MCF 10A (cell line): ENCODE data around the gene ABCD4. TPM values are rescaled to one million over a fixed set of nuclear protein-coding genes. Genes with fewer than 3 reads are reported as not detected.

Source experiments
- BruUV-seq: library from RNA; stranded (reverse); fragments of 400-500 nt; replicated peaks from 2 replicates; lab custom pipeline; 2021; lab: Mats Ljungman, UMichigan
- CTCF ChIA-PET: fragments of 300-600 bp; sonication (Branson Sonifier 250); formaldehyde crosslinking; extraction: SDS; loops from one replicate; lab custom pipeline; 2021; ENCODE audit warnings: antibody characterized with exemption, inconsistent platforms; lab: Yijun Ruan, JAX
- POLR2A ChIA-PET: fragments of 300-600, 350-650 bp; sonication (Branson Sonifier 250); formaldehyde crosslinking; extraction: SDS; loops from one replicate; lab custom pipeline; 2020; ENCODE audit warnings: antibody characterized with exemption, inconsistent platforms; lab: Yijun Ruan, JAX
- DNase-seq: peaks from one replicate; pipeline ENCODE4 v3.0.0-alpha.2; 2018; ENCODE audit not compliant: unreplicated experiment
- H3K27ac Mint-ChIP-seq: one replicate; pipeline ENCODE4 v1.8.0; 2022; ENCODE audit warnings: mild to moderate bottlenecking, low read depth, mixed read lengths; ENCODE audit not compliant: unreplicated experiment
- H3K27me3 Mint-ChIP-seq: one replicate; pipeline ENCODE4 v1.8.0; 2022; ENCODE audit warnings: mixed read lengths; ENCODE audit not compliant: insufficient read depth, unreplicated experiment
- H3K36me3 Mint-ChIP-seq: one replicate; pipeline ENCODE4 v1.8.0; 2022; ENCODE audit warnings: mild to moderate bottlenecking, moderate library complexity, mixed read lengths; ENCODE audit not compliant: insufficient read depth, unreplicated experiment
- H3K4me1 Mint-ChIP-seq: one replicate; pipeline ENCODE4 v1.8.0; 2022; ENCODE audit warnings: mixed read lengths; ENCODE audit not compliant: insufficient read depth, unreplicated experiment
- H3K4me3 Mint-ChIP-seq: one replicate; pipeline ENCODE4 v1.8.0; 2022; ENCODE audit warnings: mild to moderate bottlenecking, moderate library complexity, mixed read lengths; ENCODE audit not compliant: unreplicated experiment
- H3K9me3 Mint-ChIP-seq: one replicate; pipeline ENCODE4 v1.8.0; 2022; ENCODE audit warnings: mixed read lengths; ENCODE audit not compliant: unreplicated experiment
- intact Hi-C: fragments of 100-400 bp; cut with micrococcal nuclease; formaldehyde crosslinking; loops from 2 replicates; pipeline ENCODE4 v1.14.1; 2022
- total RNA-seq: library from RNA; stranded (reverse); gene quantifications from 2 replicates; pipeline ENCODE4 v1.2.3, GENCODE V29; 2022
- TF ChIP-seq, protein P1 (sequence below): fragments of 200-600 bp; IDR thresholded peaks from one replicate; pipeline ENCODE4 v1.8.0; 2022; ENCODE audit warnings: antibody characterized with exemption, mild to moderate bottlenecking; ENCODE audit not compliant: unreplicated experiment

Gene ABCD4
- total RNA-seq, 1 experiment from 2014 or later, result 26.6 TPM

DNA sequence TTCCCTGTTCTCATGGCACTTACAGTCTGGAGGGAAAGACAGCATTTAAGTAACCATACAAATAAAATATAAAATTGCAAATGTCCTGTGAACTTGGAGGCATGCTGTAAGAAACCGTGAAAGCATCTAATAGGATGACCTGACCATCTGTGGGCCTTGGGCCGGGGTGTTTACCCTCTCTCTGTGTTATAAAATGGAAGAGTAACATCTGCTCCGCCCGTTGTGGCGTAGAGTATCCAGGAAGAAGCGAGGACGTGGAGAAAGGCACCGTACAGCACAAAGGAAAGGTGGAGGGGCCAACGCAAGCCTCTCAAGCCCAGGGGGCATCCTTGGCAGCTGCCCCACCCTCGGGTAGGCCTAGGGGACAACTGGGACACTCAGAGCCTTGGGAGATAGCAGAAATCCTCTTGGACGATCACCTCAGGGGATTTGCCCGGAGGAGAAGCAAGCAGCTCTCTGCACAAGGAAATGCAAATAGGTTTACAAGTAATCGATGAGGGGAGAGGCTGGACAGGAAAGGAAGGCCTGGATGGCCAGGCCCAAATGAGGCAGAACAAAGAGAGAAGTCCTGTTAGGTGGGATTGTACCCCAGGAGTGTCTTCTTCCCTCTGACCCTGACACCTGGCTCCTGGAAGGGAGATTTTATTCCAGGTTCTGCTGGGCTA is 37.3 kb downstream of the ABCD4 start:
- POLR2A ChIA-PET, result no interaction called here
- Mint-ChIP-seq H3K27me3 (no peaks in the 10 kb centered on the region), H3K9me3 (no peaks in the 10 kb centered on the region), H3K4me1 (peaks cover 10% of the 10 kb centered on the region), H3K27ac (no peak overlapping the region), H3K4me3 (no peak overlapping the region), H3K36me3 (no peaks in the 10 kb centered on the region)
- no peak for DNase-seq
- TF ChIP-seq, protein P1, sequence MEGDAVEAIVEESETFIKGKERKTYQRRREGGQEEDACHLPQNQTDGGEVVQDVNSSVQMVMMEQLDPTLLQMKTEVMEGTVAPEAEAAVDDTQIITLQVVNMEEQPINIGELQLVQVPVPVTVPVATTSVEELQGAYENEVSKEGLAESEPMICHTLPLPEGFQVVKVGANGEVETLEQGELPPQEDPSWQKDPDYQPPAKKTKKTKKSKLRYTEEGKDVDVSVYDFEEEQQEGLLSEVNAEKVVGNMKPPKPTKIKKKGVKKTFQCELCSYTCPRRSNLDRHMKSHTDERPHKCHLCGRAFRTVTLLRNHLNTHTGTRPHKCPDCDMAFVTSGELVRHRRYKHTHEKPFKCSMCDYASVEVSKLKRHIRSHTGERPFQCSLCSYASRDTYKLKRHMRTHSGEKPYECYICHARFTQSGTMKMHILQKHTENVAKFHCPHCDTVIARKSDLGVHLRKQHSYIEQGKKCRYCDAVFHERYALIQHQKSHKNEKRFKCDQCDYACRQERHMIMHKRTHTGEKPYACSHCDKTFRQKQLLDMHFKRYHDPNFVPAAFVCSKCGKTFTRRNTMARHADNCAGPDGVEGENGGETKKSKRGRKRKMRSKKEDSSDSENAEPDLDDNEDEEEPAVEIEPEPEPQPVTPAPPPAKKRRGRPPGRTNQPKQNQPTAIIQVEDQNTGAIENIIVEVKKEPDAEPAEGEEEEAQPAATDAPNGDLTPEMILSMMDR, result no peak
- intact Hi-C loops, result no loop called here
- BruUV-seq, result no TSS peak
- CTCF ChIA-PET, result no interaction called here

DNA sequence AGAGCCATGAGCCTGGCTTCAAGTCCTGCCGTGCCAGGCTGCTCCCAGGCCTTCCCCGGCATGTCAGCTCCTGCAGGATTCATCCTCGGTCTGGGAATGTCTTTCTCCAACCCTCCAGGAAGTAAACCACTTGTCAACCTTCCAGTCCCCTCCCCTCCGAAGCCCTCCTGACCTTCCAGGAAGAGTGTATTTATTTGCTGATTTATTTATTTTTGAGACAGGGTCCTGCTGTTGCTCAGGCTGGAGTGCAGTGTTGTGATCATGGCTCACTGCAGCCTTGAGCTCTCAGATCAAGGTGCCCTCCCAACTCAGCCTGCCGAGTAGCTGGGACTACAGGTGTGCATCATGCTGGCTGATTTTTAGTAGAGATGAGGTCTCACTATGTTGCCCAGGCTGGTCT is 38.8 kb downstream of the ABCD4 start:
- Mint-ChIP-seq H3K4me1 (peaks cover 10% of the 10 kb centered on the region), H3K4me3 (no peak overlapping the region), H3K27ac (no peak overlapping the region), H3K9me3 (no peaks in the 10 kb centered on the region), H3K36me3 (no peaks in the 10 kb centered on the region), H3K27me3 (no peaks in the 10 kb centered on the region)
- ChIA-PET CTCF (interaction anchor here (1.4 kb wide), 1 partner anchor 152 kb away, joined by 3 read pairs; no protein-coding TSS in a partner anchor), POLR2A (no interaction called here)
- BruUV-seq, result no TSS peak
- TF ChIP-seq, protein P1, result no peak
- no peak for DNase-seq
- intact Hi-C loops, result no loop called here

- intact Hi-C loops, result no loop called here
- POLR2A ChIA-PET, result no interaction called here
These were observed 39.6 kb downstream of the ABCD4 start for GRCh38 chr14:74263181-74263580.

GRCh38 chr14:74262076-74262475 is 40.7 kb downstream of the ABCD4 start:
- intact Hi-C loops, result no loop called here
- Mint-ChIP-seq H3K4me3 (no peak overlapping the region), H3K27ac (no peak overlapping the region), H3K4me1 (peaks cover 10% of the 10 kb centered on the region), H3K9me3 (no peaks in the 10 kb centered on the region), H3K27me3 (no peaks in the 10 kb centered on the region), H3K36me3 (no peaks in the 10 kb centered on the region)
- TF ChIP-seq, protein P1, result no peak
- POLR2A ChIA-PET, result interaction anchor here (0.6 to 1.0 kb wide), 2 partner anchors 8 to 13 kb away, joined by 3 read pairs; no protein-coding TSS in a partner anchor
- CTCF ChIA-PET, result no interaction called here
- no TSS peak for BruUV-seq
- DNase-seq, result no peak

More at GRCh38 chr14:74263181-74263580, 39.6 kb downstream of the ABCD4 start:
- H3K4me3 Mint-ChIP-seq, result no peak overlapping the region
- no TSS peak for BruUV-seq
- no peak overlapping the region for H3K27ac Mint-ChIP-seq
- no peaks in the 10 kb centered on the region for H3K36me3 Mint-ChIP-seq
- peaks cover 10% of the 10 kb centered on the region for H3K4me1 Mint-ChIP-seq
- no peak for DNase-seq
- TF ChIP-seq, protein P1, result no peak
- H3K9me3 Mint-ChIP-seq, result no peaks in the 10 kb centered on the region
- CTCF ChIA-PET, result interaction anchor here (1.4 kb wide), 1 partner anchor 151 kb away, joined by 3 read pairs; no protein-coding TSS in a partner anchor
- no peaks in the 10 kb centered on the region for H3K27me3 Mint-ChIP-seq
